Motor neuron (in vitro differentiated cells): Measurements from ENCODE around the gene TREH. TPM values are rescaled to one million over a fixed set of nuclear protein-coding genes. Genes with fewer than 3 reads are reported as not detected.

Experiments used
- total RNA-seq, 8 experiments: library from RNA; unstranded; fragments of 300-600 nt; gene quantifications; 2 replicates each; pipeline versions ENCODE4 v1.2.3 to v1.2.4, GENCODE V29; 2022

The TREH gene
- total RNA-seq, 8 experiments from 2014 or later: 0.31 to 2.4 (median 0.44) TPM

Other genes starting within 250 kb of the TREH start
- gene KMT2A, start 243.2 kb downstream of the TREH start, total RNA-seq: 10 to 100 TPM; 23.2 to 70.5 (median 47.6) TPM
- 1 to 10 TPM in 2 of 8 experiments, under 1 TPM in 3, not detected in 3; 0.38 to 1.3 (median 0.60) TPM for gene TTC36, start 152.2 kb downstream of the TREH start, total RNA-seq
- 10 to 100 TPM in 7 of 8 experiments, 1 to 10 TPM in 1; 2.4 to 33.7 (median 24.0) TPM for gene TMEM25, start 148.5 kb downstream of the TREH start, total RNA-seq
- gene IFT46, start 113.7 kb downstream of the TREH start, total RNA-seq: 10 to 100 TPM; 20.0 to 60.2 (median 24.1) TPM
- 100 to 1,000 TPM in 6 of 8 experiments, 10 to 100 TPM in 2; 87.9 to 155 (median 122) TPM for gene ARCN1, start 107.2 kb downstream of the TREH start, total RNA-seq
- gene PHLDB1, start 72.0 kb downstream of the TREH start, total RNA-seq: 10 to 100 TPM; 37.5 to 96.4 (median 49.1) TPM
- gene DDX6, start 111.5 kb upstream of the TREH start, total RNA-seq: 100 to 1,000 TPM in 7 of 8 experiments, 10 to 100 TPM in 1; 82.6 to 169 (median 135) TPM
- gene CXCR5, start 204.2 kb upstream of the TREH start, total RNA-seq: under 1 TPM in 6 of 8 experiments, not detected in 2; 0.04 to 0.19 (median 0.11) TPM
- 10 to 100 TPM in 3 of 8 experiments, 1 to 10 TPM in 5; 3.3 to 55.5 (median 8.7) TPM for gene BCL9L, start 246.3 kb upstream of the TREH start, total RNA-seq